GM18867 (cell line): ENCODE results near the gene NEU3.
"Not testable (repeated sequence)": the region's sequence is repeated elsewhere in the genome, so short reads cannot be mapped to it uniquely, and the experiment has no call there.

Experiments used
- ATAC-seq: cut with Tn5 transposase; IDR thresholded peaks from one replicate; pipeline ENCODE4 v1.9.1; 2021; ENCODE audit warnings: mild to moderate bottlenecking, moderate library complexity; ENCODE audit not compliant: unreplicated experiment

The NEU3 gene

DNA sequence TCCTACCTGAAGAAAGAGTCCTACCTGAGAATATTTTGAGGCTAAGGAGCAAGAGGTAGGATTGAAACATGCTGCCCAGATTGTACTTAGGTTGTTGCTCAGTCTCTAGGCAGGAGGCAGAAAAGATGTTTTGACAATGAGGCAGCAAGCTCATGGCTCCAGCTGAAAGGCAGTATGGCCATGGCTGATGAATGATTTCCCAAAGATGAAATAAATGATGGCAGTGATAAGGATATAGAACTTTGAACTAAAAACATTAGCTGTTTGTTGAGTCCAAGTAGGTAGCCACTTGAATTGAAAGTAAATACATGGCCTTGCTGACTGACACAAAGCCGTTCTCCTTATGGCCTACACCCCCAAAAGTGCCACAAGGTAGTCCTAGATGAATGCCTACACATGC, 6.8 kb upstream of the NEU3 start:
- no peak for ATAC-seq

DNA sequence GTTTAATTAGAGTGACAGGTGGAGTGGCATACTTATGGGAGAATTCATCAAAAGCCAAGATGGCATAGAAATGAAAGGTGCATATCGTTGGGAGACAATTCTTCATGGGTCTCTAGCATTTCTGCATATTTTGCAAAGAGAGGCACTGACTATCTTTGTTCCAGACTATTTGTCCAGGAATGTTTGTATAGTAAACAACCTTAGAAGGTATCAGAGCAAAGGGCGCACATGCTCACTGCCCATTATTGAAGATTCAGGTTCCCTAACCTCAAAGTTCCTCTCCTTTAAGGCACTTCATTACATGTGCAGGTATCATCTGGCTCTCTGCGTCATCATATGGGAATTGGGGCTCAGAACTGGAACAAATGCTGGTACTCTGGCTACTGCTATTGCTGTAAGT, 4.7 kb upstream of the NEU3 start:
- ATAC-seq: no peak

DNA sequence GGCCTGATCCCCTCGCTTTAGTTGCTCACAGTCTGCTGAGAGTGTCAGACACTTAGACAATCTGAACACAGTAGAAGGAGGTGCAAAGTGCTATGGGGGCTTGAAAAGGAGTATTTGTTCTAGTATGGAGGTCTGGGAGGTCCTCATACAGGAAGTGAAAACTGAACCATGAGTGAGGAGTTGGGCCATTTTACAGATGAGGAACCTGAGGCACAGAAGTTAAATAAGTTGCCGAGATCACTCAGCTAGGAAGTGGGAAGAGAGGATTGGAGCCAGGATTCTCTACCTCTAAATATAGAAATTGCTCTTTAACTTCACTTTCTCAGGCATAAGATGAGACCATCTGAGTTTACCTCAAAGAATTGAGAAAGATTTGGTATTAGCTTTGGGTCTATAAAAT, 4.0 kb upstream of the NEU3 start:
- ATAC-seq: no peak

DNA sequence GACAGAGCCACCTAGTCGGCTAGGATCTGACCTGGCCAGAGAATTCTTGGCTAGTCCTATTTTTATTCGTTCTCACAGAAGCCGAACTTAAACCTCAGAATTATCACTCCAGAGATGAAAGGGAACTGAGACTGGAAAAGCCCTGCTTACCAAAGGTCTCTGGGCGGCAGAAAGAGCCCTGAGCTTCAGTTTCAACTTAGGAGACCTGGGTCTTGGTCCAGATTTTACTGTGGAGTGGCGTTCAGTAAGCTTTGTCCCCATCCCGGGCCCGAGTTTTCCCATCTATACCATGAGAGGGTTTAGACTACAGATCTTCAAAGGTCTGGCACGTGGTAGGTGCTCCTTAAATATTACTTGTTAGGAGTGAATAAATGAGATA, 516 bp downstream of the NEU3 start:
- peak; percentile 16 for ATAC-seq

DNA sequence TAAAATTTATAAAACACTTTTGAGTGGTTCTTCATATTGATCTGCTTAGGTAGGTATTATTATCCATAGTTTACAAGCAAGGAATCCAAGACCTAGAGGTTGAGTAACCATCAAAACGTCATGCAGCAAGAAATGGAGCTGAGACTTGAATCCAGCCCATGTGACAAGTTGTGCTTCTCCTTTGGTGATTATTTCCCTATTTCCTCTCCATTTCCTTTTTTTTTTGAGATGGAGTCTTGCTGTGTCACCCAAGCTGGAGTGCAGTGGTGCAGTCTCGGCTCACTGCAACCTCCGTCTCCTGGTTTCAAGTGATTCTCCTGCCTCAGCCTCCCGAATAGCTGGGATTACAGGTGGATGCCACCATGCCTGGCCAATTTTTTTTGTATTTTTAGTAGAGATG, 1.4 kb downstream of the NEU3 start:
- ATAC-seq: not testable (repeated sequence)

DNA sequence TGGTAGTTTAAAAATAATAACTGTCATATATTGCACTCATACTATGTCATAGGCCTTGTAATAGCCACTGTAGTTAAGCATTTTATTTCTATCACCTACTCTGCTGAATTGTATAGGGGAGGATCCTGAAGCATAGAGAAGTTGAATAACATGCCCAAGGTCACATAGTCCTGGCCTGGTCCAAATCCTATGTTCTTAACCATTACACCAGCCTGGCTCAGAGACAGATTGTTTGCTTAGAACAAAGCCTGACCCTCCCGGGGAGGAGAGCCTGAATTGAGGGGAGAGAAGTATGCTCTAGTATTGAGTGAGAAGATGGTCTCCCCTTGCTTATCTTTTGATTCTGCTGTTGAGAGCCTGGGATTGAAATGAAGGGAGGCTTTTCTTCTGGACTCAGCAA, 2.2 kb downstream of the NEU3 start:
- no peak for ATAC-seq

DNA sequence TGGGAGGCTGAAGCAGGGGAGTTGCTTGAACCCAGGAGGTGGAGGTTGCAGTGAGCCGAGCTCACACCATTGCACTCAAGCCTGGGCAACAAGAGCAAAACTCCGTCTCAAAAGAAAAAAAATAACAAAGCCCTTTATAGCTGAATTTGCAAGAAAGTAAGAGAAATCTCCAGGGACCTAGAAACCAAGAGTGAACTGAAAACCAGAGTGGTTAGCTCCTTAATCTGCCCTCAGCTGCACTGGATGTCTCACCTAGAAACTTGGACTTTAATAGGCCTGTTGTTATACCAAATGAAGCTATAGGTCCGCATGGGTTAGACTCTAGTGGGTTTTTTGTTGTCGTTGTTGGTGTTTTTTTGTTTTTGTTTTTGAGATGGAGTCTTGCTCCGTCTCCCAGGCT, 4.1 kb downstream of the NEU3 start:
- ATAC-seq: no peak

DNA sequence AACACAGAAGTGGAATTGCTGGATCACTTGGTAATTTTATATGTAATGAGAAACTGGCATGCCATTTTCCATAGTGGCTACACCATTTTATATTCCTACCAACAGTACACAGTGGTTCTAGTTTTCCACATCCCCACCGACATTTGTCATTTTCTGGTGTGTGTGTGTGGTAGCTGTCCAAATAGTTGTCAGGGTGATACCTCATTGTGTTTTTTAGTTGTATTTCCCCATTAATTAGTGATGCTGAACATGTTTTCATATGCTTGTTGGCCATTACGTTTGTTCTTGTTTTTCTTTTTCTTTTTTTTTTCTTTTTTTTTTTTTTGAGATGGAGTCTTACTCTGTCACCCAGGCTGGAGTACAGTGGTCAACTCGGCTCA, 12.2 kb downstream of the NEU3 start:
- no peak for ATAC-seq

DNA sequence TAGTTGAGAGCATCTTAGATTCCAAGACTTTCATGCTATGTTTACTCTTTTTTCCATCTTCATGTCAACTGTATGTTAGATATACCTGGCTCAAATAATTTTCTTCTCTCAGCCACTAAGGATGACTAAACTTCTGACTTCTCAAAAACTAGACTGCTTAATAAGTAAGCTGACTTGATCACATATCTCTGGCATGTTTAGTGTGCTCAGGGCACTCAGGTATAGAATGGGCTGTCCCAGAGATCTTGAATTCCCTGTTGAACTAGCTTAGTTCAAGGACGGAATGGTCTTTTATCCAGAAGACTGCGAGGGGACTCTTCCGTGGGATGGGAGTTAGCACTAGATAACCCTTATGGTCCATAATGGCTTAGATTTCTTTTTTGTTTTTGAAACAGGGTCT, 13.0 kb downstream of the NEU3 start:
- ATAC-seq: no peak

DNA sequence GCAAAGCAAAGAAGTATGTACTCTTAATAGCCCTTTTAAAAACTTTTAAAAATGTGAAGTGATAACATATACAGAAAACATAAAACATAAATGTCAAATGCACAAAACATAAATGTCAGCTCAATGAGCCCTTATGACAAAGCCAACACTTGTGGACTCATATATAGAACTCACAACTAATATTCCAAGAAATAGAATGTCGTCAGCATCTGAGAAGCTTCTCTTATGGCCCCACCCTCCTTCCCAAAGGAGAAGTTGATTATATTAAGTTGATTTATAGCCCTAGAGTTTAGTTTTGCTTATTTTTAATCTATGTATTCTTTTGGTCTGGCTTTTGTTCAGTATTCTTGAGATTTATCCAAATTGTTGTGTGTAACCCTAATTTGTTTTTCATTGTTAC, 13.8 kb downstream of the NEU3 start:
- no peak for ATAC-seq

DNA sequence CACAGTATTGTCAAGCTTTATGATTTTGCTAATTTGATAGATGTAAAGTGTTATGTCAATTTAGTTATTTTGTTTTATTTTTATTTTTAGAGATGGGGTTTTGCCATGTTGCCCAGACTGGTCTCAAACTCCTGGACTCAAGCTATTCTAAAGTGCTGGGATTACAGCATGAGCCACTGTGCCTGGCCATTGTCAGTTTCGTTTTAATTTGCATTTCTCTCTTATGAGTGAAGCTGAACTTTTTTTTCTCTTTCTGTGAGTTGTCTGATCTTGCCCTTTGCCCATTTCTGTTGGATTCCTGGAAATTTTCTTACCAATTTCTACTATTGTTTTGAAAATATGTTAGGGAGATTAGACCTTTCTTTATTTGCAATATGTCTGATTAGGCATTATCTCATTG, 15.5 kb downstream of the NEU3 start:
- no peak for ATAC-seq

DNA sequence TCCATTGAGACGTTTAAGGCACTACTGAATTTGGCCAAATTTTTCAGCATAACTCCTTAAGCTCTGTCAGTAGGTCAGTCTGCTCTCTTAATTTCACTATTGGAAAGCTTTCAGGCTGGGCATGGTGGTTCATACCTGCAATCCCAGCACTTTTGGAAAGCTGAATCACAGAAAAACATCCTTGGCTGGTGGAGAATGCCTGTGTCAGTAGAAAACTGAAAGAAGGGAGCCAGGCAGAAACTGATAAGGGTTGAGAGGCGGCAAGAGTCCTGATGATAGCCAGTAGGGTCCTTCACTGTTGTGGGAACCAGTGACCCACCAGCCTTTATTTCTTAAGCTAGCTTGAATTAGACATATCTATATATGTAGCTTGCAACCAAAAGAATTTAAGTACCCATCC, 22.6 kb downstream of the NEU3 start:
- no peak for ATAC-seq

DNA sequence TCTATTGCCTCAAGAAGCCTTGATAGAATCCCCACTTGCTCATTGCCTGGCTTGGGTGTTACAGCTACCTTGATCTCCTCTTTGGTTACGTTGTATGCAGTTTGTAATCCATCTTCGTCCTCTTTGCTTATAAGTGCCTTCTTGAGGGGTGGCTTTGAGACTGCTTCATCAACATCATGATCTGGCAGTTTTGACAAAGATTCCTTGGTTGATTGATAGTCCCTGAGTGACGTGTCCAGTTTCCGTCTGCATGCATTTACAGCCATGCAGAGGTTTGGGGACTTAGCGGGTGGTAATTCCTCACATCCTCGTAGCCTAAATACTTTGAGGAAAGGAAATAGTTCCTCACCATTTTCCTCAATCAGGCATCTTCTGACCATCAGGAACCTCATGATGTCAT, 23.1 kb downstream of the NEU3 start:
- ATAC-seq: no peak

DNA sequence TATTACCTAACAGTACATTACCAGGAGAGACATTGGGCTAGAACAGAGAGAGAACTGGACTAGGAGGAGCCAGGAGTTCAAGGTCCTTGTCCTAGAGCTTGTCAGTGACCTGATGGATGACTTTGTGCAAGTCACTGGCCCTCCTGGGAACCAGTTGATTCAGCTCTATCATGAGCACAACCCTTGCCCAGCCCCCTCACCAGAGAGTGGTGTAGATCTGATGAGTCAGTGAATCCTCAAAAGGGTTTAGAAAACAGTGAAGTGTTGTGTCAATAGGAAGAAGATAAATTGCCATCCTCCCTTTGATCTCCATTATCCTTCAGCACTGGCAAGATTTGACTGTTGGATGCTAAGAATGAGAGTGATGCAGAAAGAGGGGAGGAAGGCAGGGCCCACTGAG, 24.3 kb downstream of the NEU3 start:
- ATAC-seq: no peak

DNA sequence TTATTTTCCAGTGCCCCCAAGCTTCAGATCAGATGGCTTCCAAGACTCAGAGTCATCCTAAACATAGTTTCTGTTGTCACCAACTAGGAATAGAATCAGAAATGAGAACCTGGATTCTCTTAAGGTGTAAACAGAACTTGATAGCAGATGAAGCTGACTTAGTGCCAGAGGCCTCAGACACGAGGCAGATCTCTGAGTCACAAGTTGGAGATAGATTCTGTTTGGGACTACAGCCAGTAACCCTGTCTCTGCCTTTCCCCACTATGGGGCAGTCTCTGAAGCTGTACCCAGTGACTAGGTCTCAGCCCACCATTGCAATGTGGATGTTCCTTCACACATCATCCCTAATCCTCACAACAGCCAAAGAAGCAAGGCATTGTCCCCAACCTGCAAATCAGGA, 25.4 kb downstream of the NEU3 start:
- no peak for ATAC-seq

DNA sequence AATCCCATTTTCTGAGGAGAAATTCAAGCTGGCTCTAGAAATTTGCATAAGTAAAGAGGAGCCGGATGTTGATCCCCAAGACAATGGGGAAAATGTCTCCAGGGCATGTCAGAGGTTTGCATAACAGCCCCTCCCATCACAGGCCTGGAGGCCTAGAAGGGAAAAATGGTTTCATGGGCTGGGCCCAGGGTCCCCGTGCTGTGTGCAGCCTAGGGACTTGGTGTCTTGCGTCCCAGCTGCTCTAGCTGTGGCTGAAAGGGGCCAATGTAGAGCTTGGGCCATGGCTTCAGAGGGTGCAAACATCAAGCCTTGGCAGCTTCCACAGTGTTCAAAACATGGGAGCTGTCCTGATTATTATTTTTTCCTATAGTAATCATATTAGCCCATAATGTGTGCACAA, 30.5 kb downstream of the NEU3 start:
- not testable (repeated sequence) for ATAC-seq

DNA sequence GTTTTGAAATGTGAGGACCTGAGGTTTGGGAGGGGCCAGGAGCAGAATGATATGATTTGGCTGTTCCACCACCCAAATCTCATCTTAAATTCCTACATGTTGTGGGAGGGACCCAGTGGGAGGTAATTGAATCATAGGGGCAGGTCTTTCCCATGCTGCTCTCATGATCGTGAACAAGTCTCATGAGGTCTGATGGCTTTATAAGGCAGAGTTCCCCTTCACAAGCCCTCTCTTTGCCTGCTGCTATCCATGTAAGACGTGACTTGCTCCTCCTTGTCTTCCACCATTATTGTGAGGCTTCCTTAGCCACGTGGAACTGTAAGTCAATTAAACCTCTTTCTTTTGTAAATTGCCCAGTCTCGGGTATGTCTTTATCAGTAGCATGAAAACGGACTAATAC, 31.6 kb downstream of the NEU3 start:
- ATAC-seq: not testable (repeated sequence)

DNA sequence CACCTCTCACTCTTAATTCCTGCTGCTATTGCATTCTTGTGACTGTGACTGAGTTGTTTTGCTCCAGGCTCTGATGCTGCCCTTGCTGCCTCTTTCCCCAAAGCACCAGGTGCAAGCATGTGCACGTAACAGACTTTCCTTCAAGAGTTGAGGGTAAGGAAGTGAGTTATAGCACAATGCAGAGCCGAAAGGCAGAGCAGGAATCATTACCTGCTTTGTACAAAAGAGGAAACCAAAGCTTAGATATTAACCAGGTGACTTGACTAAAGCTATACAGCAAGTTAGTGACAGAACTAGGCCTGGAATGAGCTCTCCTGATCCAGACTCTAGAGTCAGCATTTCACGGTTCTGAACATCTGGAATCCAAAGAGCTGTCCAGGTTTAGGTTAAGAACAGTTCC, 33.6 kb downstream of the NEU3 start:
- ATAC-seq: no peak

DNA sequence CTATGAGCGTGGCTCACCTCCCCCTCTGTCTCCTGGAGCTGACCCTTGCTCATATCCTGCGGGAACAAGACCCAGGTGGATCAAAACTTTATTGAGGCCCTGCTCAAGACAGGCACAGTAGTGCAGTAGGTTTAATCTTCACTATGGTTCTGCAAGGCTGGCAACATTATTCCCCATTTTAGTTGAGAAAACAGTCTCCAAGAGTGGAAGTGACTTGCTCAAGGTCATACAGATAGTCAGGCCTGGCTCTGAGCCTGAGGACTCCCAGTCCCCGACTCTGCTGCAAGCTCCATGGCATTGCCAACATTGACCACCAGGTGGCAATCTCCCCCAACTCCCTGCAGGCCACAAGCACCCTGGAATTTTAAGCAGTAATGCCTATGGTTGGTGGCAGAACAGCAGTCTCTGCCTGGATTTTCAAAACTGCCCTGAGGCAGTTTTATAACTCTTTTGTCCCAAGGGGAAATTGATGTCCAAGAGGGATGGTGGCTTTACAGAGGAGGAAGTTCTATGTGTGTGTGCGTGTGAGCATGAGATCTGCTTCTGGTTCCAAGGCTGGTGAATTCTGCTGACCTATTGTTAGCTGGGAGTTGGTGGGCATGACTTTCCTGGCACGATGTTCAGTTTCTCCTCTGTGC, 34.1 kb downstream of the NEU3 start:
- ATAC-seq: no peak

DNA sequence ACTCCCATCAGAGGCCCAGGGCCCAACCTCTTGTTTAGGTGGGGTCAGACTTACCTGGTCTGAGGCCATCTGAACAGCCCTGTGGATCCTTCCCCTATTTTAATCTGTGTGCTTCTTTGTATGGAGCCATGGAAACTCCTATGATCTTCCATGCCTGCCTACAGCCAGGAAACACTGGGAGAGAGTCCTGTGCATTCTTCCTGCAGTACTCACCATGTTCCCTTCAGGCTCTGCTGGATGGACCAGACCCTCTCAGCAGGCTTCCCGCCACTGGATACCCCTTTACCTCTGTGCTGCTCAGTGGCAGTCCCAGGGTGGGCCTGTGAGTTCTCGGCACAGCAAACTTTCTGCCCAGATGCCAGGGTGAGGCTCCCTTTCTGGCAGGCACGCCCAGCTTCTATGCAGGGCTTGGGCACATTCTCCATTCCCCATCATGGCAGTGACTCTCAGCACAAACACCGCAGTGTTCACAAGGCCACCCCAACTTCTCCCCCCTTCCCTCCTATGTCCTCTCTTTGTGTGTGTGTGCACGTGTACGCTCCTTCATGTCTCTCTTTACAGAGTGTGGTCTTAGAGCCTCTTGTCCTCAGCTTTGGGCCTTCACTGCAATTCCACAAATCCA, 34.8 kb downstream of the NEU3 start:
- ATAC-seq: no peak

DNA sequence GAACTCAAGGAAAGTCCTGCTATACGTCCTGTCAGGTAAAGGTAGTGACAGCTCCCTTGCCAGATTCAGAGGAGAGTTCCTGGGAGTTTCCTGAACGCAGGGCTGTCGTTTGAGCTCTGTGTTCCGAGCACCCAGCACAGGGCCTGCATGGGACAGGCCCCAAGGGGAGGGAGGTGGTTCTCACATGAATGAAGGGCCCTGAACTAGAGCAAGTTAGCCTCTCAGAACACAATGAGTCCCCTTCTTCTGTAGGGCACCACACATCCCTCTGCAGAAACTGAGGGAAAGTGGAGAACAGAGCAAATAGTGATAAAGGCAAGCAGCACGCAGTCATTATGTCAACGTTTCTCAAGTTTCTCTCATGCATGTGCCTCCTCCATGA, 35.3 kb downstream of the NEU3 start:
- no peak for ATAC-seq

DNA sequence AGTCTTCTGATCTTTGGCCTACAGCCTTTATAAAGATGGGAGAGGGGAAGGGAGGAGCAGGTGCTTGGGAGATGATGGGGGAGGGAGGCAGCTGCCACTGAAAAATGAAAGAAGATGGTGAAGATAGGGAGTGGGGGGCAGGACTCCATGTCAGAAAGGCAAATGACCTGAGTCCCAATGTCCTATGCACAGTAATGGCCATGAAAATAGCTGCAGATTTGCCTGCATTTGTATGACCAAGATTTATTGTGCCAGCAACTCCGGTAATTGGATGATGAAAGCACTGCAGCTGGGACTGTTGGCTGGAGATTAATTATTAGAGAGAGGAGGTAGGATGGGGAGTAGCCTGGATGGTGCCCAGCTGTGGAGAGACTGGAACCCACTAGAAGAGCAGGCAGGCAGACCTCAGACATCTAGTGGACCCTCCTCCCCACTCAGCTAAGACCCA, 36.1 kb downstream of the NEU3 start:
- ATAC-seq: no peak

DNA sequence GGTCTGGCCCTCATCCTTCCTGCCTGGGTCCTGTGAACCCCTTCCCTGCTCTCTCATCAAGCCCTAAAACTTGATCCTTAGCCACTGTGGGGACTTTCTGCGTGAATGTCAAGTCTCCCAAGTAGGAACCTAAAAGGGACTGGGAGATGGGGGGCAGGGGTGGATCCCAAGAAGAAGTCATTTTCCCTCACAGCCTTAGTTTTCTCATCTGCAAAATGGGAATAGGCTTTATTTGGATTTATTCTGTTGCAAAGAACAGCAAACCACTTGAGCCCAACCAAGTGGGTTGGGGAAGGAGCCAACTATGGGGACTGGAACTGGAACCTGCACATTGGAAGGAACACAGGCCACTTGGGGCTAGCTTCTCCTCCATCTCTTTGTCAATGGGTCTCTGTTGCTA, 36.8 kb downstream of the NEU3 start:
- no peak for ATAC-seq
